IMR-90 (cell line): ENCODE data around the gene ANK2. TPM values are rescaled to one million over a fixed set of nuclear protein-coding genes. Genes with fewer than 3 reads are reported as not detected.

Source experiments
- ATAC-seq: fragments of 200-7000 bp; cut with Tn5 transposase; 2 replicates; pipeline ENCODE4 v1.9.1; 2020; ENCODE audit warnings: low read depth, mild to moderate bottlenecking, moderate library complexity
- BruUV-seq: library from RNA; stranded (reverse); fragments of 400-500 nt; replicated peaks from 2 replicates; lab custom pipeline; 2021; lab: Mats Ljungman, UMichigan
- CTCF ChIA-PET: fragments of 300-600 bp; formaldehyde crosslinking; extraction: SDS; loops from one replicate; lab custom pipeline; 2021; ENCODE audit warnings: antibody characterized with exemption; lab: Yijun Ruan, JAX
- POLR2A ChIA-PET: fragments of 300-600 bp; sonication (Branson Sonifier 250); formaldehyde crosslinking; loops from one replicate; lab custom pipeline; 2022; ENCODE audit warnings: antibody characterized with exemption; ENCODE audit not compliant: unreplicated experiment; lab: Charles Lee
- DNase-seq: peaks from one replicate; pipeline ENCODE4 v3.0.0; 2013
- H2AFZ ChIP-seq: replicated peaks from 2 replicates; pipeline ENCODE3; 2013; ENCODE audit warnings: low read length, mild to moderate bottlenecking; ENCODE audit not compliant: poor library complexity
- H2AK5ac ChIP-seq: 2 replicates; pipeline ENCODE4 v1.6.1; 2013; ENCODE audit warnings: low read depth, low read length, inconsistent platforms
- H2AK9ac ChIP-seq: replicated peaks from 2 replicates; pipeline ENCODE3; 2013; ENCODE audit warnings: mild to moderate bottlenecking, low read depth, low read length, moderate library complexity; ENCODE audit not compliant: poor library complexity
- H2BK120ac ChIP-seq: 2 replicates; pipeline ENCODE4 v1.6.1; 2013; ENCODE audit warnings: low read depth, low read length, inconsistent platforms
- H2BK15ac ChIP-seq: 3 replicates; pipeline ENCODE4 v1.6.1; 2013; ENCODE audit warnings: low read depth, low read length, inconsistent platforms
- H2BK20ac ChIP-seq: 2 replicates; pipeline ENCODE4 v1.6.1; 2013; ENCODE audit warnings: low read depth, mild to moderate bottlenecking, inconsistent platforms, low read length, moderate library complexity
- H2BK5ac ChIP-seq: 2 replicates; pipeline ENCODE4 v1.6.1; 2013; ENCODE audit warnings: mild to moderate bottlenecking, low read depth, low read length, inconsistent platforms; ENCODE audit not compliant: poor library complexity, severe bottlenecking
- H3K14ac ChIP-seq: replicated peaks from 2 replicates; pipeline ENCODE4 v1.6.1; 2013; ENCODE audit warnings: low read depth, low read length, inconsistent platforms
- H3K18ac ChIP-seq: 2 replicates; pipeline ENCODE4 v1.6.1; 2013; ENCODE audit warnings: low read depth, low read length, control low read depth
- H3K23ac ChIP-seq: 2 replicates; pipeline ENCODE4 v1.6.1; 2013; ENCODE audit warnings: low read depth, low read length, inconsistent platforms
- H3K27ac ChIP-seq: 2 replicates; pipeline ENCODE4 v1.5.1; 2013; ENCODE audit warnings: mild to moderate bottlenecking, control low read depth, low read length; ENCODE audit not compliant: insufficient read depth
- H3K27me3 ChIP-seq: 2 replicates; pipeline ENCODE4 v1.6.1; 2013; ENCODE audit warnings: low read length; ENCODE audit not compliant: control insufficient read depth, insufficient read depth
- H3K36me3 ChIP-seq: 2 replicates; pipeline ENCODE4 v1.6.1; 2013; ENCODE audit warnings: low read length, mixed read lengths; ENCODE audit not compliant: control insufficient read depth, insufficient read depth
- H3K4ac ChIP-seq: 2 replicates; pipeline ENCODE4 v1.6.1; 2013; ENCODE audit warnings: low read depth, low read length, inconsistent platforms
- H3K4me1 ChIP-seq: 2 replicates; pipeline ENCODE4 v1.6.1; 2013; ENCODE audit warnings: low read length, mixed read lengths; ENCODE audit not compliant: control insufficient read depth, insufficient read depth
- H3K4me2 ChIP-seq: 2 replicates; pipeline ENCODE4 v1.6.1; 2013; ENCODE audit warnings: low read depth, mild to moderate bottlenecking, control low read depth, low read length, moderate library complexity
- H3K4me3 ChIP-seq: 2 replicates; pipeline ENCODE4 v1.5.1; 2013; ENCODE audit warnings: low read depth, mild to moderate bottlenecking, control low read depth, low read length, moderate library complexity; ENCODE audit not compliant: insufficient read depth
- H3K56ac ChIP-seq: 2 replicates; pipeline ENCODE4 v1.6.1; 2013; ENCODE audit warnings: low read length, inconsistent platforms; ENCODE audit not compliant: insufficient read depth; ENCODE audit errors: extremely low read depth
- H3K79me1 ChIP-seq, 2 experiments: 2 replicates each; pipeline ENCODE4 v1.6.1; 2013; ENCODE audit warnings: low read length in 2 of 2, inconsistent platforms in 1 of 2, low read depth in 1 of 2
- H3K9ac ChIP-seq: 2 replicates; pipeline ENCODE4 v1.6.1; 2013; ENCODE audit warnings: low read depth, low read length, control low read depth
- H3K9me1 ChIP-seq: 2 replicates; pipeline ENCODE4 v1.6.1; 2013; ENCODE audit warnings: low read length, inconsistent platforms; ENCODE audit not compliant: insufficient read depth
- H3K9me3 ChIP-seq: 2 replicates; pipeline ENCODE4 v1.6.1; 2013; ENCODE audit warnings: low read length; ENCODE audit not compliant: control insufficient read depth, insufficient read depth
- H4K20me1 ChIP-seq: 2 replicates; pipeline ENCODE4 v1.6.1; 2013; ENCODE audit warnings: low read length, inconsistent platforms; ENCODE audit not compliant: insufficient read depth
- H4K5ac ChIP-seq: 2 replicates; pipeline ENCODE4 v1.6.1; 2013; ENCODE audit warnings: mild to moderate bottlenecking, low read depth, low read length, control low read depth
- H4K8ac ChIP-seq, 2 experiments: 2 replicates each; pipeline ENCODE4 v1.6.1; 2013; ENCODE audit warnings: low read depth in 2 of 2, low read length in 2 of 2, control low read depth in 1 of 2, inconsistent platforms in 1 of 2
- H4K91ac ChIP-seq: 2 replicates; pipeline ENCODE4 v1.6.1; 2013; ENCODE audit warnings: low read depth, low read length, inconsistent platforms; ENCODE audit not compliant: insufficient read depth
- BHLHE40 ChIP-seq: fragments of 150-350 bp; IDR thresholded peaks from 2 replicates; pipeline ENCODE4 v1.6.1; 2016; ENCODE audit warnings: mild to moderate bottlenecking, low read depth, low read length
- CEBPB ChIP-seq: IDR thresholded peaks from 2 replicates; pipeline ENCODE4 v1.6.1; 2012; ENCODE audit warnings: low read depth, low read length, improper control_type of control experiment
- CHD1 ChIP-seq: IDR thresholded peaks from 2 replicates; pipeline ENCODE4 v1.6.1; 2012; ENCODE audit warnings: low read depth, low read length, improper control_type of control experiment
- MAFK ChIP-seq: IDR thresholded peaks from 2 replicates; pipeline ENCODE4 v1.6.1; 2012; ENCODE audit warnings: low read depth, low read length, improper control_type of control experiment
- WGBS, 2 experiments: methylation state at CpG; one replicate each; pipeline versions ENCODE4 v1.1.5 to v1.1.7; 2013; ENCODE audit warnings: missing lambda C conversion rate in 2 of 2; ENCODE audit not compliant: insufficient read length in 1 of 2; ENCODE audit errors: extremely low coverage in 2 of 2; 5-methylcytosine and 5-hydroxymethylcytosine counted together
- dilution Hi-C: fragments of 300-500 bp; cut with HindIII; formaldehyde crosslinking; loops from one replicate; pipeline ENCODE4 v1.14.3; 2018; ENCODE audit warnings: low sequenced_read_pairs; ENCODE audit not compliant: unreplicated experiment
- in situ Hi-C: fragments of 300-500 bp; cut with MboI; formaldehyde crosslinking; loops from 3 replicates; pipeline ENCODE4 v1.14.3; 2019; ENCODE audit warnings: low sequenced_read_pairs, inconsistent platforms, mixed read lengths
- intact Hi-C: fragments of 100-400 bp; cut with micrococcal nuclease; formaldehyde crosslinking; loops from 2 replicates; pipeline ENCODE4 v1.10.0; 2022
- polyA plus RNA-seq, 3 experiments: library from polyadenylated mRNA; depleted of rRNA; stranded (reverse); fragments of >200 nt; gene quantifications; 2 replicates each; pipeline ENCODE4 v1.2.3, GENCODE V29; 2012; ENCODE audit warnings: low replicate concordance in 1 of 3
- total RNA-seq: library from RNA; depleted of rRNA; stranded (reverse); fragments of >200 nt; gene quantifications from 2 replicates; pipeline ENCODE4 v1.2.3, GENCODE V29; 2012

Gene ANK2
- total and polyA plus RNA-seq, 2 of the 4 experiments (the other 2 are of a cell fraction): 0.82 to 6.6 TPM

GRCh38 chr4:113339430-113339813, 290.0 kb downstream of the ANK2 start:
- Histone ChIP-seq H3K18ac (no peak overlapping the region), H2BK15ac (no peak overlapping the region), H4K20me1 (no peaks in the 10 kb centered on the region), H3K4me1 (no peaks in the 10 kb centered on the region), H3K14ac (no peak overlapping the region), H3K79me1 (no peaks in the 10 kb centered on the region), H2AK5ac (no peak overlapping the region), H3K36me3 (no peaks in the 10 kb centered on the region), H3K27me3 (no peaks in the 10 kb centered on the region; the same call in 1 of the 2 replicates), H2AK9ac (no peak overlapping the region), H3K27ac (no peak overlapping the region), H4K5ac (no peak overlapping the region), H2BK120ac (no peak overlapping the region), H3K4me2 (no peak overlapping the region), H3K56ac (no peak overlapping the region), H4K91ac (no peak overlapping the region), H3K4me3 (no peak overlapping the region), H3K4ac (no peak overlapping the region), H2BK5ac (no peak overlapping the region), H4K8ac (no peak overlapping the region), H2BK20ac (no peak overlapping the region), H3K9ac (no peak overlapping the region), H2AFZ (no peak overlapping the region), H3K9me1 (no peaks in the 10 kb centered on the region), H3K23ac (no peak overlapping the region), H3K9me3 (no peaks in the 10 kb centered on the region)
- no peak for DNase-seq
- ATAC-seq: no peak
- CTCF ChIA-PET: interaction anchor here (0.5 kb wide), 1 partner anchor 131 kb away, joined by 4 read pairs; no protein-coding TSS in a partner anchor
- BruUV-seq: no TSS peak
- POLR2A ChIA-PET: no interaction called here
- intact Hi-C loops: no loop called here
- TF ChIP-seq CHD1 (no peak), MAFK (peak; percentile 74), BHLHE40 (no peak), CEBPB (no peak)
- in situ Hi-C loops: no loop called here
- dilution Hi-C loops: no loop called here
- no CpG with 5 or more reads among the region's 4 CpGs for WGBS, 2 experiments
